Measurements from ENCODE around the gene HERC4.
A peak's percentile ranks its signal among the peaks of the same experiment; 100 is the strongest.

HERC4 gene

DNA sequence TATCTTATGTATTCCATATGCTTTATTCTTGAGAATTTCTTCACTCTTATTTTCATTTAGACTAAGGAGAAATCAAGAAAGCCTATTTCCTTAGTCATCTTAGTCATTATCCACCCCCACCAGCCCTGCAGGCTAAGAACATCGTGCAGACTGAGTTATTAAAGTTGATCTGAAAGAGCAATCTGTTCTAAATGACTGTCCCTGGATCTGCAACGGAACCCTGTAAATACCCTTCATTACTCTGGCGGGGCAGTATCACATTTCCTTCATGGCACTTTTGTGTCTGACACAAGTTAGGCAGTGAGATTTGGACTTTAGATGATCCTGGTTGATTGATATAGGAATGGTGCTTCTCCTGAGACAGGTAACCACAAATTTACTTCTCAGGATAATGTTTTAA lies 30.7 kb upstream of the HERC4 start:
- no peak overlapping the region for H3K4me3 ChIP-seq (replicated peaks; ENCODE audit: low read depth, low read length)
- TF ChIP-seq, protein P1, sequence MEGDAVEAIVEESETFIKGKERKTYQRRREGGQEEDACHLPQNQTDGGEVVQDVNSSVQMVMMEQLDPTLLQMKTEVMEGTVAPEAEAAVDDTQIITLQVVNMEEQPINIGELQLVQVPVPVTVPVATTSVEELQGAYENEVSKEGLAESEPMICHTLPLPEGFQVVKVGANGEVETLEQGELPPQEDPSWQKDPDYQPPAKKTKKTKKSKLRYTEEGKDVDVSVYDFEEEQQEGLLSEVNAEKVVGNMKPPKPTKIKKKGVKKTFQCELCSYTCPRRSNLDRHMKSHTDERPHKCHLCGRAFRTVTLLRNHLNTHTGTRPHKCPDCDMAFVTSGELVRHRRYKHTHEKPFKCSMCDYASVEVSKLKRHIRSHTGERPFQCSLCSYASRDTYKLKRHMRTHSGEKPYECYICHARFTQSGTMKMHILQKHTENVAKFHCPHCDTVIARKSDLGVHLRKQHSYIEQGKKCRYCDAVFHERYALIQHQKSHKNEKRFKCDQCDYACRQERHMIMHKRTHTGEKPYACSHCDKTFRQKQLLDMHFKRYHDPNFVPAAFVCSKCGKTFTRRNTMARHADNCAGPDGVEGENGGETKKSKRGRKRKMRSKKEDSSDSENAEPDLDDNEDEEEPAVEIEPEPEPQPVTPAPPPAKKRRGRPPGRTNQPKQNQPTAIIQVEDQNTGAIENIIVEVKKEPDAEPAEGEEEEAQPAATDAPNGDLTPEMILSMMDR (IDR thresholded peaks at IDR 0.05; ENCODE audit: low read length, missing control alignments) = no peak
- peak; percentile 25 for DNase-seq (ENCODE audit: low read depth)

GRCh38 chr10:68103901-68104300 lies 28.8 kb upstream of the HERC4 start:
- TF ChIP-seq, protein P1 (IDR thresholded peaks at IDR 0.05; ENCODE audit: low read length, missing control alignments) = no peak
- no peak for DNase-seq (ENCODE audit: low read depth)
- no peak overlapping the region for H3K4me3 ChIP-seq (replicated peaks; ENCODE audit: low read depth, low read length)

- H3K4me3 ChIP-seq (replicated peaks; ENCODE audit: low read depth, low read length) = no peak overlapping the region
- TF ChIP-seq, protein P1 (IDR thresholded peaks at IDR 0.05; ENCODE audit: low read length, missing control alignments) = no peak
- no peak for DNase-seq (ENCODE audit: low read depth)
Measured at GRCh38 chr10:68103261-68103878, 28.3 kb upstream of the HERC4 start.

DNA sequence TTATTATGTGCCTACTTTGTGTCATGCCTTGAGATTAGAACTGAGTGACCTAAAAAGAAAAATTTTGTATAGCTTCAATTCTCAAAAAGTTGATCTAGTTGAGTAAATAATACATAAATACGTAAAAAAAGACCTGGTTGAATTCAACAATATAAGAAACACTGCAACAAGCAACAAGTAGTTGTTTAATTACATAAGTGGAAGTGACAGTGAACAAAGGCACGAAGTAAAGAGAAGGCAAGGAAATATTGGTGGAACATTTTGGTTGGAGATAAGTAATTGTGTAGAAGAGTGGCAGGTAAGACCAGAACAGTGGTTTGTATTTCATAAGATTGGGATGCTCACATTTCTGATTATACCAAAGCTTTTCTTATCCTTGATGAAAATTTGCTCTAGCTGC lies 26.0 kb upstream of the HERC4 start:
- no peak overlapping the region for H3K4me3 ChIP-seq (replicated peaks; ENCODE audit: low read depth, low read length)
- TF ChIP-seq, protein P1 (IDR thresholded peaks at IDR 0.05; ENCODE audit: low read length, missing control alignments) = no peak
- DNase-seq (ENCODE audit: low read depth) = no peak

- peak; percentile 29 for DNase-seq (ENCODE audit: low read depth)
- TF ChIP-seq, protein P1 (IDR thresholded peaks at IDR 0.05; ENCODE audit: low read length, missing control alignments) = no peak
- H3K4me3 ChIP-seq (replicated peaks; ENCODE audit: low read depth, low read length) = no peak overlapping the region
Measured at GRCh38 chr10:68099736-68100135, 24.7 kb upstream of the HERC4 start.

- H3K4me3 ChIP-seq (replicated peaks; ENCODE audit: low read depth, low read length) = no peak overlapping the region
- DNase-seq (ENCODE audit: low read depth) = peak; percentile 71
- TF ChIP-seq, protein P1 (IDR thresholded peaks at IDR 0.05; ENCODE audit: low read length, missing control alignments) = no peak
Measured at GRCh38 chr10:68096913-68097516, 21.9 kb upstream of the HERC4 start.

DNA sequence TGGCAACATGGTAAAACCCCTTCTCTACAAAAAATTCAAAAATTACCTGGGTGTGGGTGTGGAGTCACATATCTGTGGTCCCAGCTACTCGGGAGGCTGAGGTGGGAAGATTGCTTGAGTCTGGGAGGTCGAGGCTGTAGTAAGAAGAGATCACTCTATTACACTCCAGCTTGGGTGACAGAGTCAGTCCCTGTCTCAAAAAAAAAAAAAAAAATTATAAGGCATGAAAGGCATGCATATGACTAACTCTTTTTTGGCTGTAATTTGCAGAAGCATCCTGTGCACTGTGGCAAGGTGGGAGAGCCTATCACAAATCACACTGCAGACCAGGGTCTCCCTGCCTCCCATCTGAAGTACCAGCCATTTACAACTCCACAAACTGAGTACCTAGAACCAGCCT lies 20.1 kb upstream of the HERC4 start:
- DNase-seq (ENCODE audit: low read depth) = peak; percentile 42
- H3K4me3 ChIP-seq (replicated peaks; ENCODE audit: low read depth, low read length) = no peak overlapping the region
- TF ChIP-seq, protein P1 (IDR thresholded peaks at IDR 0.05; ENCODE audit: low read length, missing control alignments) = no peak
